ENCODE results near the gene DNMBP.
"Not testable (repeated sequence)": the region's sequence is repeated elsewhere in the genome, so short reads cannot be mapped to it uniquely, and the experiment has no call there.

DNMBP gene

GRCh38 chr10:99984211-99985034 lies 25.3 kb downstream of the DNMBP start:
- DNase-seq, result no peak

- DNase-seq, result no peak
Measured at GRCh38 chr10:99983280-99983988, 26.3 kb downstream of the DNMBP start.

- DNase-seq, result no peak
Measured at GRCh38 chr10:99982728-99983127, 27.0 kb downstream of the DNMBP start.

GRCh38 chr10:99981581-99982199 lies 28.1 kb downstream of the DNMBP start:
- DNase-seq, result no peak

GRCh38 chr10:99979066-99979685 lies 30.6 kb downstream of the DNMBP start:
- DNase-seq, result no peak

- no peak for DNase-seq
Measured at GRCh38 chr10:99977916-99978315, 31.8 kb downstream of the DNMBP start.

- no peak for DNase-seq
Measured at GRCh38 chr10:99976886-99977665, 32.7 kb downstream of the DNMBP start.

GRCh38 chr10:99975942-99976809 lies 33.6 kb downstream of the DNMBP start:
- DNase-seq, result no peak

GRCh38 chr10:99975106-99975829 lies 34.5 kb downstream of the DNMBP start:
- DNase-seq, result no peak

GRCh38 chr10:99973190-99973589 lies 36.6 kb downstream of the DNMBP start:
- DNase-seq, result no peak

GRCh38 chr10:99967961-99968360 lies 41.8 kb downstream of the DNMBP start:
- no peak for DNase-seq

- no peak for DNase-seq
Measured at GRCh38 chr10:99966306-99966705, 43.4 kb downstream of the DNMBP start.

- DNase-seq, result no peak
Measured at GRCh38 chr10:99965700-99966099, 44.0 kb downstream of the DNMBP start.

GRCh38 chr10:99964791-99965190 lies 45.0 kb downstream of the DNMBP start:
- DNase-seq, result no peak

- DNase-seq, result not testable (repeated sequence)
Measured at GRCh38 chr10:99963467-99964165, 46.1 kb downstream of the DNMBP start.

GRCh38 chr10:99958806-99959205 lies 50.9 kb downstream of the DNMBP start:
- no peak for DNase-seq

GRCh38 chr10:99958302-99958701 lies 51.4 kb downstream of the DNMBP start:
- DNase-seq, result no peak

GRCh38 chr10:99953510-99953909 lies 56.2 kb downstream of the DNMBP start:
- DNase-seq, result not testable (repeated sequence)

GRCh38 chr10:99952799-99953198 lies 56.9 kb downstream of the DNMBP start:
- no peak for DNase-seq

GRCh38 chr10:99946051-99946450 lies 63.7 kb downstream of the DNMBP start:
- not testable (repeated sequence) for DNase-seq

Data from activated CD4-positive, alpha-beta T cell treated with anti-CD3 and anti-CD28 coated beads for 4 hours (primary cell).